K562 (cell line): ENCODE data around the gene MYO10. TPM values are rescaled to one million over a fixed set of nuclear protein-coding genes. Genes with fewer than 3 reads are reported as not detected.

ENCODE experiments used
- ATAC-seq: fragments of 200-7000 bp; cut with Tn5 transposase; 3 replicates; pipeline ENCODE4 v1.9.1; 2020; ENCODE audit warnings: moderate library complexity
- BruUV-seq: library from RNA; stranded (reverse); fragments of 400-500 nt; replicated peaks from 2 replicates; lab custom pipeline; 2021; lab: Mats Ljungman, UMichigan
- CTCF ChIA-PET: fragments of 300-600 bp; formaldehyde crosslinking; extraction: SDS; loops from one replicate; lab custom pipeline; 2021; ENCODE audit warnings: low intra/inter-chr PET ratio; lab: Yijun Ruan, JAX
- POLR2A ChIA-PET: fragments of 300-600, 350-650 bp; sonication (Branson Sonifier 250); formaldehyde crosslinking; extraction: SDS; loops from one replicate; lab custom pipeline; 2021; ENCODE audit warnings: antibody characterized with exemption, inconsistent platforms; lab: Yijun Ruan, JAX
- DNase-seq, 4 experiments: peaks; one replicate each; pipeline versions ENCODE4 v3.0.0 to v3.0.0-alpha.2; 2011 to 2018; ENCODE audit warnings: low spot score in 3 of 4, mixed read lengths in 3 of 4; ENCODE audit errors: extremely low read depth in 1 of 4
- FAIRE-seq: peaks from 2 replicates; lab custom pipeline; 2011; peaks lifted over from hg19 to GRCh38; lab: Jason Lieb, UNC
- H2AFZ ChIP-seq: 2 replicates; pipeline ENCODE4 v1.6.0; 2011; ENCODE audit warnings: low read depth, low read length, control low read depth, inconsistent platforms
- H3K27ac ChIP-seq: fragments of 200-600 bp; 3 replicates; pipeline ENCODE4 v1.8.0; 2011; ENCODE audit warnings: low read depth, mild to moderate bottlenecking, control low read depth, inconsistent platforms, low read length, moderate library complexity, mixed read lengths; ENCODE audit errors: extremely low read depth
- H3K27me3 ChIP-seq, 2 experiments: fragments of 300-600 bp in 1 of 2; 2 replicates in 1 of 2; 3 replicates in 1 of 2; pipeline versions ENCODE4 v1.6.0 to v1.8.0; 2011; ENCODE audit warnings: inconsistent platforms in 2 of 2, low read length in 2 of 2, mild to moderate bottlenecking in 1 of 2, mixed read lengths in 1 of 2, moderate library complexity in 1 of 2; ENCODE audit not compliant: control insufficient read depth in 2 of 2, insufficient read depth in 2 of 2
- H3K36me3 ChIP-seq: fragments of 300-600 bp; 3 replicates; pipeline ENCODE4 v1.8.0; 2011; ENCODE audit warnings: mild to moderate bottlenecking, low read length, inconsistent platforms; ENCODE audit not compliant: control insufficient read depth, insufficient read depth
- H3K4me1 ChIP-seq, 2 experiments: fragments of 200-600 bp in 1 of 2; replicated peaks in 1 of 2; 2 replicates in 1 of 2; 3 replicates in 1 of 2; pipeline versions ENCODE4 v1.5.1 to v1.8.0; 2011; ENCODE audit warnings: inconsistent platforms in 2 of 2, low read length in 2 of 2, mild to moderate bottlenecking in 1 of 2, mixed read lengths in 1 of 2, moderate library complexity in 1 of 2; ENCODE audit not compliant: control insufficient read depth in 2 of 2, insufficient read depth in 2 of 2
- H3K4me2 ChIP-seq: 2 replicates; pipeline ENCODE4 v1.6.1; 2011; ENCODE audit warnings: low read length, control low read depth, inconsistent platforms, mixed read lengths; ENCODE audit not compliant: insufficient read depth
- H3K4me3 ChIP-seq: fragments of 200-600 bp; sonication (generic), shearing (Covaris generic); 2 replicates; pipeline ENCODE4 v1.5.1; 2016; ENCODE audit warnings: control low read depth, inconsistent platforms
- H3K79me2 ChIP-seq: fragments of 200-600 bp; 3 replicates; pipeline ENCODE4 v1.8.0; 2011; ENCODE audit warnings: low read length, inconsistent platforms; ENCODE audit not compliant: control insufficient read depth, insufficient read depth
- H3K9ac ChIP-seq, 2 experiments: 2 replicates each; pipeline versions ENCODE4 v1.6.0 to v1.6.1; 2011; ENCODE audit warnings: low read depth in 2 of 2, low read length in 2 of 2, control low read depth in 1 of 2, inconsistent platforms in 1 of 2, mild to moderate bottlenecking in 1 of 2, mixed read lengths in 1 of 2; ENCODE audit not compliant: insufficient read depth in 1 of 2
- H3K9me1 ChIP-seq: one replicate; pipeline ENCODE4 v1.6.0; 2011; ENCODE audit warnings: inconsistent platforms, mild to moderate bottlenecking, low read length, moderate library complexity; ENCODE audit not compliant: control insufficient read depth, insufficient read depth
- H3K9me3 ChIP-seq: replicated peaks from 2 replicates; pipeline ENCODE4 v1.5.1; 2011; ENCODE audit warnings: low read depth, low read length, inconsistent platforms; ENCODE audit not compliant: control insufficient read depth, insufficient read depth
- H4K20me1 ChIP-seq: replicated peaks from 2 replicates; pipeline ENCODE4 v1.6.1; 2011; ENCODE audit warnings: low read length, inconsistent platforms, mixed read lengths; ENCODE audit not compliant: control insufficient read depth, insufficient read depth
- WGBS: fragments of 100-300 bp; shearing (Covaris generic); methylation state at CpG from one replicate; pipeline ENCODE4 v1.1.6; 2016; ENCODE audit warnings: low coverage, mixed read lengths; ENCODE audit not compliant: insufficient coverage; ENCODE audit errors: missing lambda C conversion rate; 5-methylcytosine and 5-hydroxymethylcytosine counted together
- in situ Hi-C: fragments of 300-500 bp; cut with MboI; formaldehyde crosslinking; loops from 4 replicates; pipeline ENCODE4 v1.15.0; 2018; ENCODE audit warnings: inconsistent platforms, mixed read lengths
- intact Hi-C: fragments of 100-400 bp; cut with micrococcal nuclease; formaldehyde crosslinking; loops from 2 replicates; pipeline ENCODE4 v1.14.2; 2022
- polyA plus RNA-seq, 8 experiments: library from polyadenylated mRNA; depleted of rRNA in 4 of 8; stranded (reverse) in 5 of 8; unstranded in 3 of 8; fragments of >200 nt; fragmentation: Nextera tagmentation in 2 of 8; fragmentation: Illumina TruSeq in 1 of 8; extraction: Ambion mirVana in 2 of 8; extraction: Trizol in 1 of 8; gene quantifications; 2 replicates each; pipeline versions ENCODE4 v1.2.1 to v1.2.3, GENCODE V29; 2011 to 2014; ENCODE audit warnings: inconsistent platforms in 1 of 8, missing spikeins in 1 of 8
- total RNA-seq, 7 experiments: library from RNA; depleted of rRNA in 6 of 7; stranded (reverse); fragments of >200 nt in 6 of 7; fragmentation: Illumina TruSeq in 2 of 7; extraction: Trizol in 2 of 7; gene quantifications; 2 replicates each; pipeline versions ENCODE4 v1.2.1 to v1.2.3, GENCODE V29; 2011 to 2021; ENCODE audit warnings: low replicate concordance in 1 of 7
- TF ChIP-seq, protein P1 (sequence below): fragments of 250-450 bp; sonication (Bioruptor Pico); IDR thresholded peaks from 2 replicates; pipeline ENCODE4 v1.4.0; 2020; ENCODE audit warnings: mild to moderate bottlenecking, moderate library complexity

MYO10 gene
- total and polyA plus RNA-seq, 9 of the 15 experiments (the other 6 are each of a cell fraction or from before 2014, with no cell fraction given) = 0.04 to 0.24 TPM; not detected in 7

DNA sequence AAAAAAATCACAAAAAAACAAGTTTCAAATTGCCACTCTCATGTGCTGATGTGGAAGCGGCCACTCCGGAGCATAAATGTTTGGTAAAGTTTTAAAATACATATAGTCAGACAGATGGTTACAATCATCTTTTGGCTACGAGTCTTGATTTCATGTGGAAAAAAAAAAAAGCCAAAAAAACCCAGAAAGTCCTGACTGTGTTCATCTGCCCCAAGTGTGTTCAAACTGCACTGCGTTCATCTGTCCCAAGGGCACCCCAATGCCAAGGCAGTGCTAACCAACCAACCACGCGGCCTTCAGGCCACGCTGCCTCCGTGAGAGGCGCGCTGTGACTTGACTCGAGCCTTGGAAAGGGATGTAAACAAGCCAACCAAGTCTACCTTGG is 127.1 kb downstream of the MYO10 start:
- CTCF ChIA-PET = no interaction called here
- FAIRE-seq = no peak

More for the DNA sequence above, 127.1 kb downstream of the MYO10 start:
- H2AFZ ChIP-seq = no peak overlapping the region
- WGBS = 1% methylated on average over 11 of the region's 11 CpGs
- no peak overlapping the region for H3K4me3 ChIP-seq
- DNase-seq (no peak), ATAC-seq (no peak)
- H3K27me3 ChIP-seq = peaks cover 8 to 42% of the 10 kb centered on the region in 2 experiments; a peak in 4 of 5 replicates
- TF ChIP-seq, protein P1, sequence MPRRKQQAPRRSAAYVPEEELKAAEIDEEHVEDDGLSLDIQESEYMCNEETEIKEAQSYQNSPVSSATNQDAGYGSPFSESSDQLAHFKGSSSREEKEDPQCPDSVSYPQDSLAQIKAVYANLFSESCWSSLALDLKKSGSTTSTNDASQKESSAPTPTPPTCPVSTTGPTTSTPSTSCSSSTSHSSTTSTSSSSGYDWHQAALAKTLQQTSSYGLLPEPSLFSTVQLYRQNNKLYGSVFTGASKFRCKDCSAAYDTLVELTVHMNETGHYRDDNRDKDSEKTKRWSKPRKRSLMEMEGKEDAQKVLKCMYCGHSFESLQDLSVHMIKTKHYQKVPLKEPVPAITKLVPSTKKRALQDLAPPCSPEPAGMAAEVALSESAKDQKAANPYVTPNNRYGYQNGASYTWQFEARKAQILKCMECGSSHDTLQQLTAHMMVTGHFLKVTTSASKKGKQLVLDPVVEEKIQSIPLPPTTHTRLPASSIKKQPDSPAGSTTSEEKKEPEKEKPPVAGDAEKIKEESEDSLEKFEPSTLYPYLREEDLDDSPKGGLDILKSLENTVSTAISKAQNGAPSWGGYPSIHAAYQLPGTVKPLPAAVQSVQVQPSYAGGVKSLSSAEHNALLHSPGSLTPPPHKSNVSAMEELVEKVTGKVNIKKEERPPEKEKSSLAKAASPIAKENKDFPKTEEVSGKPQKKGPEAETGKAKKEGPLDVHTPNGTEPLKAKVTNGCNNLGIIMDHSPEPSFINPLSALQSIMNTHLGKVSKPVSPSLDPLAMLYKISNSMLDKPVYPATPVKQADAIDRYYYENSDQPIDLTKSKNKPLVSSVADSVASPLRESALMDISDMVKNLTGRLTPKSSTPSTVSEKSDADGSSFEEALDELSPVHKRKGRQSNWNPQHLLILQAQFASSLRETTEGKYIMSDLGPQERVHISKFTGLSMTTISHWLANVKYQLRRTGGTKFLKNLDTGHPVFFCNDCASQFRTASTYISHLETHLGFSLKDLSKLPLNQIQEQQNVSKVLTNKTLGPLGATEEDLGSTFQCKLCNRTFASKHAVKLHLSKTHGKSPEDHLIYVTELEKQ = no peak
- no peaks in the 10 kb centered on the region for H3K4me1 ChIP-seq
- no peak overlapping the region for H3K4me2 ChIP-seq
- no TSS peak for BruUV-seq
- in situ Hi-C loops = no loop called here
- intact Hi-C loops = no loop called here
- no peaks in the 10 kb centered on the region for H3K9me3 ChIP-seq
- H4K20me1 ChIP-seq = no peaks in the 10 kb centered on the region
- no peaks in the 10 kb centered on the region for H3K9me1 ChIP-seq
- H3K79me2 ChIP-seq = no peaks in the 10 kb centered on the region
- no peaks in the 10 kb centered on the region for H3K36me3 ChIP-seq
- no peak overlapping the region for H3K9ac ChIP-seq
- POLR2A ChIA-PET = no interaction called here
- no peak overlapping the region for H3K27ac ChIP-seq
